Measurements from ENCODE around the gene IRAK1. TPM values are rescaled to one million over a fixed set of nuclear protein-coding genes. Genes with fewer than 3 reads are reported as not detected.

The IRAK1 gene
- polyA plus RNA-seq, 4 donors = 57.2 to 135 (median 117) TPM

DNA sequence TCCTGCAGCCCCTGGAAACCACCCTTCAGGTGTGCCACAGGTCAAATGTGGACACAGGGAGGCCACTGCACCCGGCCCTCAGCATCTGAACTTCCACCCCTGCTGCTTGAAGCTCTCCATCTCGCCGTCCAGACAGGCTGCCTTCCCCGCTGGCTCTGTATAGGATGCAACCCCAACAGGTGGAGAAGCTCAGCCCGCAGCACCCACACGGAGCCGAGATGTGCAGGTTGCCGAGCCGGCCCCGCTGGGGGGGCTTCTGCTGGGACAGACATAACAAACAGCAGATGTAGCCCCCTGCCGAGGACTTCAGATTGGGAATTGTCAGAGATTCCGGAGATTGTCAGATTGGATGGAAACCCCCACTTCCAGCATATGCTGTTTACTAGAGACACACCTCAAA is 26.6 kb downstream of the IRAK1 start:
- H3K4me3 ChIP-seq (ENCODE audit: low read depth in 1 of 3, low read length in 3 of 3) = no peak overlapping the region
- H3K4me1 ChIP-seq (ENCODE audit: control insufficient read depth in 3 of 3, insufficient read depth in 2 of 3, low read depth in 1 of 3, low read length in 2 of 3) = no peaks in the 10 kb centered on the region
- no peak overlapping the region for H3K27ac ChIP-seq (ENCODE audit: low read depth in 1 of 3, low read length in 2 of 3)
- WGBS, 3 donors = 85 to 90% (median 88%) methylated on average over 12 of the region's 12 CpGs
- no peaks in the 10 kb centered on the region for H3K27me3 ChIP-seq (ENCODE audit: control insufficient read depth in 3 of 3, insufficient read depth in 3 of 3, low read length in 3 of 3)
- H3K9me3 ChIP-seq (ENCODE audit: control insufficient read depth in 2 of 2, insufficient read depth in 1 of 2, low read depth in 1 of 2, low read length in 1 of 2) = no peaks in the 10 kb centered on the region
- DNase-seq (no peak), FAIRE-seq (no peak)
- no peaks in the 10 kb centered on the region for H3K36me3 ChIP-seq (ENCODE audit: control insufficient read depth in 3 of 3, insufficient read depth in 2 of 3, low read depth in 1 of 3, low read length in 3 of 3)

DNA sequence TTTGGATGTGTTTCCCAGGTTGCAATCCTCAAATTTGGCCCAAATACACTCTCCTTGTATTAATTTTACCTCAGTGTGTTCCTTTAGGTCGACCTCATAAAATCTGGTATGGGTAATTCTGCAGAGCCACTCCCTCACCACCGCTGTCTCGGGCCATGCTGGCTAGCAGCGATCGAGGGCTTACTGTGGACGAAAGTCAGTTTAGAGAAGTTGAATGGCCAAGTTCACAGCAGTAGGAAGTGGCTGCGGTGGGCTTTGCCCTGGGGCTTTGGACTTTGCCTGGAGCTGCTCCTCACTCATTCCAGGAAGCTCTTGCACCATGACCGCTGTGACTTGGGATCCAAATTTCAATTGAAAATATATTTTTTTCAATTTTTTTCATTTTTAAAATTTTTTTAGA is 27.5 kb downstream of the IRAK1 start:
- Histone ChIP-seq H3K9me3 (ENCODE audit: control insufficient read depth in 2 of 2, insufficient read depth in 1 of 2, low read depth in 1 of 2, low read length in 1 of 2) (no peaks in the 10 kb centered on the region), H3K36me3 (ENCODE audit: control insufficient read depth in 3 of 3, insufficient read depth in 2 of 3, low read depth in 1 of 3, low read length in 3 of 3) (no peaks in the 10 kb centered on the region), H3K4me1 (ENCODE audit: control insufficient read depth in 3 of 3, insufficient read depth in 2 of 3, low read depth in 1 of 3, low read length in 2 of 3) (no peaks in the 10 kb centered on the region), H3K4me3 (ENCODE audit: low read depth in 1 of 3, low read length in 3 of 3) (no peak overlapping the region), H3K27ac (ENCODE audit: low read depth in 1 of 3, low read length in 2 of 3) (no peak overlapping the region), H3K27me3 (ENCODE audit: control insufficient read depth in 3 of 3, insufficient read depth in 3 of 3, low read length in 3 of 3) (no peaks in the 10 kb centered on the region)
- FAIRE-seq (no peak), DNase-seq (no peak)
- 78 to 84% (median 82%) methylated on average over 8 of the region's 8 CpGs for WGBS, 3 donors

DNA sequence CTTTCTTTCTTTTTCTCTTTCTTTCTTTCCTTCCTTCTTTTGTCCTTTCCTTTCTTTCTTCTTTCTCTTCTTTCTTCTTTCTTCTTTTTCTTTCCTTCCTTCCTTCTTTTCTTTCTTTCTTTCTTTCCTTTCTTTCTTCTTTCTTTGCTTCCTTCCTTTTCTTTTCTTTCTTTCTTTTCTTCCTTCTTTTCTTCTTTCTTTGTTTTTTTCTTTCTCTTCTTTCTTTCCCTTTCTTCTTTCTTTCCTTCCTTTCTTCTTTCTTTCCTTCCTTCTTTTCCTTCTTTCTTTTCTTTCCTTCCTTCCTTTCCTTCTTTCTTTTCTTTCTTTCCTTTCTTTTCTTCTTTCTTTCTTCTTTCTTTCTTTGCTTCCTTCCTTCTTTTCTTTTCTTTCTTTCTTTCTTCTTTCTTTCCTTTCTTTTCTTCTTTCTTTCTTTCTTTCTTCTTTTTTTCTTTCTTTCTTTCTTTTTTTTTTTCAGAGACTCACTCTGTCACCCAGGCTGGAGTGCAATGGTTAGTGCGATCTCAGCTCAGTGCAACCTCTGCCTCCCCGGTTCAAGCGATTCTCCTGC is 28.6 kb downstream of the IRAK1 start:
- Histone ChIP-seq H3K4me3 (ENCODE audit: low read depth in 1 of 3, low read length in 3 of 3) (no peak overlapping the region), H3K27ac (ENCODE audit: low read depth in 1 of 3, low read length in 2 of 3) (no peak overlapping the region), H3K27me3 (ENCODE audit: control insufficient read depth in 3 of 3, insufficient read depth in 3 of 3, low read length in 3 of 3) (no peaks in the 10 kb centered on the region), H3K4me1 (ENCODE audit: control insufficient read depth in 3 of 3, insufficient read depth in 2 of 3, low read depth in 1 of 3, low read length in 2 of 3) (no peaks in the 10 kb centered on the region), H3K36me3 (ENCODE audit: control insufficient read depth in 3 of 3, insufficient read depth in 2 of 3, low read depth in 1 of 3, low read length in 3 of 3) (no peaks in the 10 kb centered on the region), H3K9me3 (ENCODE audit: control insufficient read depth in 2 of 2, insufficient read depth in 1 of 2, low read depth in 1 of 2, low read length in 1 of 2) (no peaks in the 10 kb centered on the region)
- no peak for DNase-seq
- FAIRE-seq = no peak
- WGBS, 3 donors = 96 to 98% (median 97%) methylated on average over 3 of the region's 3 CpGs

DNA sequence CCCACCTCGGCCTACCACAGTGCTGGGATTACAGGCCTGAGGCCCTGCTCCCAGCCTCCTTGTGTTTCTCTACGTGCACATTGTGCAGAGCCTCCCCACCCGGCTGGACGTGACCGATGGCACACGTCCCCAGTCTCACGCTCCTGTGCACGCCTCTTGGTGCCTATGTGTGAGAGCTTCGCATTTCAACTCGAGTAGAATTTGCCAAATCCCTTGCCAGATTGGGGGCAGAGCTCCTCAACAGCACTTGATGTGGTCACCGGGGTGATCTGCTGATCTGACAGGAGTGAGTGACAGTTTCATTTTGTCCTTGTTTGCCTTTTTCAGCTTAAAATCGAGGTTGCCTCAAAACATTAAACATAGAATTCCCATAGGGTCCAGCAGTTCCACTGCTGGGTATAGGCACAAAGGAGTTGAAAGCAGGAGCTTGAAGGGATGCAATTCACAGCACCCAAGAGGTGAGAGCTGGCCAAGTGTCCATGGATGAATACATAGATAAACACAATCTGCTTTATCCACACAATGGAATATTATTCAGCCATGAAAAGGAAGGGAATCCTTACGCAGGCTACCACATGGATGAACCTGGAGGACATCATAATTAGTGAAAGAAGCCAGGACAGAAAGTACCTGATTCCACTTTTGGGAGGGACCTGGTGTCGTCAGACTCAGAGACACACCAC is 29.6 kb downstream of the IRAK1 start:
- WGBS, 3 donors = 88 to 93% (median 89%) methylated on average over 14 of the region's 14 CpGs
- FAIRE-seq = no peak

DNA sequence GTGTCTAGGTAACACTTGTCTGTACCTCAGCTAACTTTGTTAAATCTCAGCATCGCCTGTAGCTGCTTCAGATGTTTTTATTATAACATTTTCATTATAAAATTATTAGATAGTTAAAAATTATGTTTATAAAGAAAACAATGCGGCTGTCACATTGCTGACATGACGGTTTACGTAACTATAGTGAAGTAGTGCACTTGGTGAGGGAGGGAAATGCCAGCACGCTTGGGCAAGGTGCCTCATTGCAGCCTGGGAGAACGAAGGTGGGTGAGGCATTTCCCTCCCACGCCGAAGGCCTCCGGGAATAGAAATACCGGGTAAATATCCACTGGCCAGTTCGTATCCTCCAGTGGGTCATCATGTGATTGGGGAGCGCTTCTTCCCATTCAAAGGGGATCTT is 31.2 kb downstream of the IRAK1 start:
- DNase-seq = no peak
- no peak overlapping the region for H3K4me3 ChIP-seq (ENCODE audit: low read depth in 1 of 3, low read length in 3 of 3)
- WGBS, 3 donors = 88 to 95% (median 89%) methylated on average over 12 of the region's 12 CpGs
- H3K27ac ChIP-seq (ENCODE audit: low read depth in 1 of 3, low read length in 2 of 3) = no peak overlapping the region
- H3K4me1 ChIP-seq (ENCODE audit: control insufficient read depth in 3 of 3, insufficient read depth in 2 of 3, low read depth in 1 of 3, low read length in 2 of 3) = peaks cover 0 to 10% (median 3%) of the 10 kb centered on the region in 3 donors
- FAIRE-seq = no peak
- no peaks in the 10 kb centered on the region for H3K9me3 ChIP-seq (ENCODE audit: control insufficient read depth in 2 of 2, insufficient read depth in 1 of 2, low read depth in 1 of 2, low read length in 1 of 2)
- H3K27me3 ChIP-seq (ENCODE audit: control insufficient read depth in 3 of 3, insufficient read depth in 3 of 3, low read length in 3 of 3) = no peaks in the 10 kb centered on the region
- H3K36me3 ChIP-seq (ENCODE audit: control insufficient read depth in 3 of 3, insufficient read depth in 2 of 3, low read depth in 1 of 3, low read length in 3 of 3) = no peaks in the 10 kb centered on the region

More for the DNA sequence above, 29.6 kb downstream of the IRAK1 start:
- Histone ChIP-seq H3K27ac (ENCODE audit: low read depth in 1 of 3, low read length in 2 of 3) (no peak overlapping the region), H3K27me3 (ENCODE audit: control insufficient read depth in 3 of 3, insufficient read depth in 3 of 3, low read length in 3 of 3) (no peaks in the 10 kb centered on the region), H3K4me1 (ENCODE audit: control insufficient read depth in 3 of 3, insufficient read depth in 2 of 3, low read depth in 1 of 3, low read length in 2 of 3) (peaks cover 0 to 4% (median 0%) of the 10 kb centered on the region in 3 donors), H3K4me3 (ENCODE audit: low read depth in 1 of 3, low read length in 3 of 3) (no peak overlapping the region), H3K9me3 (ENCODE audit: control insufficient read depth in 2 of 2, insufficient read depth in 1 of 2, low read depth in 1 of 2, low read length in 1 of 2) (no peaks in the 10 kb centered on the region), H3K36me3 (ENCODE audit: control insufficient read depth in 3 of 3, insufficient read depth in 2 of 3, low read depth in 1 of 3, low read length in 3 of 3) (no peaks in the 10 kb centered on the region)
- DNase-seq = no peak

DNA sequence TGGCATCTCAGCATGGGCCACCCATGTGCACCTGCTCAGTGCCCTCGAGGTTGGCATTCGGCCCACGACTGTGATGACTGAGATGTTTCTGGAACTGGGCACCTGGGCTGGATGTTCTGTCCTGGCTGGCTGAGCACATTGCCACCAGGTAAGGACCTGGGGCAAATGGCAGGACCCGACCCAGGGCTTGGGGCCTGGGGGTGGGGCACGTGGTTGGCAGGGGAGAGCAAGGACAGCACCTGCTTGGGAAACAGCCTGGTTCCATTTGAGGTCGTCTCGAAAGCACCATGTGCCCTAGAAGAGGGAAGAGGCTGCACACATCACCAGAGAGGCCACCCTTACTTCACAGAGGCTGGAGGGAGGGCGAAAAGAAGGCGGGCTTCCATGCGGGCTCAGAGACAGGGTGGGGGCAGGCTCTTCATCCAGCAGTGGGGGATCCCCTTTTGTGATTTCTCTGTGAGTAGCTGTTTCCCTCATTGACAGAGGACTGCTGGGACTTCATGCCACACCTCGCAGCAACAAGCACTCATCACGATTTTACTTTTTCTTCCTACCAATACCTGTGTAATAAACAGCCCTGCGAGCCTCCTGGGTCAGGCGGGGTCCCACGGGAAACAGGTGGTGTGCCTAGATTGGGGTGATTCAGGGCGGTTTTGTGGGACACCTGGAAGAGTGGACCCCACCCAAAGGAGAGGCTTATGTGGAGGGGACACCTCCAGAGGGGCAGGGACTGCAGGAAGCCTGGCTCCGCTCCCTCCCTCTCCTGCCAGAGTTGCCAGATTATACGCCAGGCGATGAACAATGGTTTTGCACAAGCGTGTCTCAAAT is 35.1 kb downstream of the IRAK1 start:
- H3K4me3 ChIP-seq (ENCODE audit: low read depth in 1 of 3, low read length in 3 of 3) = no peak overlapping the region
- FAIRE-seq (no peak), DNase-seq (no peak)
- peaks cover 0 to 10% (median 3%) of the 10 kb centered on the region in 3 donors for H3K4me1 ChIP-seq (ENCODE audit: control insufficient read depth in 3 of 3, insufficient read depth in 2 of 3, low read depth in 1 of 3, low read length in 2 of 3)
- H3K36me3 ChIP-seq (ENCODE audit: control insufficient read depth in 3 of 3, insufficient read depth in 2 of 3, low read depth in 1 of 3, low read length in 3 of 3) = peaks cover 0 to 3% (median 0%) of the 10 kb centered on the region in 3 donors
- H3K27me3 ChIP-seq (ENCODE audit: control insufficient read depth in 3 of 3, insufficient read depth in 3 of 3, low read length in 3 of 3) = no peaks in the 10 kb centered on the region
- H3K27ac ChIP-seq (ENCODE audit: low read depth in 1 of 3, low read length in 2 of 3) = peak overlapping the region in 2 of 3 donors; percentile 47 to 97
- no peaks in the 10 kb centered on the region for H3K9me3 ChIP-seq (ENCODE audit: control insufficient read depth in 2 of 2, insufficient read depth in 1 of 2, low read depth in 1 of 2, low read length in 1 of 2)
- 34 to 52% (median 45%) methylated on average over 18 to 20 of the region's 20 CpGs for WGBS, 3 donors

DNA sequence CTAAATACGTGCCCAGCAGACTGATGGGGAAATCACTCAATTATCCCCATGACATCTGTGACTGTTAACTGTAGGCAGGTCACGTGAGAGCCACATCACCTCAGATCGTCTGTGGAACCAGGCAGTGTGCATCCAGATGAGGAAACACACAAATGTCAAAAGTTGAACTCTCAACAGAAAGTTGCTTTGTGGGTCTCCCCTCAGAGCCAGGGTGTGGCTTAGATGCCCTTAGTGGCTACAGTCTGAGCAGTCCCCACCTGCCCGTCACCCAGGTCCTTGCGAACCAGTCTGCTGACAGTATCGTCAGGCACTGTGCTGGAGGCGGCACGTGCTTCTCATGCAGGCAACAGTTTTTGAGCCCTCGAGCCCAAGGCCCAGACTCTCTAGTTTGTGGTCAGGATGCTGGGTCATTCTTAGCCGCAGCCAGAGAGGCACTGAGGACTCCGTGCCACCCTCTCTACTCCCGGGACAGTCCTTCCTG is 36.3 kb downstream of the IRAK1 start:
- no peak for FAIRE-seq
- Histone ChIP-seq H3K4me1 (ENCODE audit: control insufficient read depth in 3 of 3, insufficient read depth in 2 of 3, low read depth in 1 of 3, low read length in 2 of 3) (peaks cover 0 to 10% (median 3%) of the 10 kb centered on the region in 3 donors), H3K27ac (ENCODE audit: low read depth in 1 of 3, low read length in 2 of 3) (peak overlapping the region in 1 of 3 donors; percentile 36), H3K4me3 (ENCODE audit: low read depth in 1 of 3, low read length in 3 of 3) (no peak overlapping the region), H3K27me3 (ENCODE audit: control insufficient read depth in 3 of 3, insufficient read depth in 3 of 3, low read length in 3 of 3) (no peaks in the 10 kb centered on the region), H3K36me3 (ENCODE audit: control insufficient read depth in 3 of 3, insufficient read depth in 2 of 3, low read depth in 1 of 3, low read length in 3 of 3) (peaks cover 0 to 3% (median 0%) of the 10 kb centered on the region in 3 donors), H3K9me3 (ENCODE audit: control insufficient read depth in 2 of 2, insufficient read depth in 1 of 2, low read depth in 1 of 2, low read length in 1 of 2) (no peaks in the 10 kb centered on the region)
- no peak for DNase-seq
- 79 to 95% (median 85%) methylated on average over 12 of the region's 12 CpGs for WGBS, 3 donors

DNA sequence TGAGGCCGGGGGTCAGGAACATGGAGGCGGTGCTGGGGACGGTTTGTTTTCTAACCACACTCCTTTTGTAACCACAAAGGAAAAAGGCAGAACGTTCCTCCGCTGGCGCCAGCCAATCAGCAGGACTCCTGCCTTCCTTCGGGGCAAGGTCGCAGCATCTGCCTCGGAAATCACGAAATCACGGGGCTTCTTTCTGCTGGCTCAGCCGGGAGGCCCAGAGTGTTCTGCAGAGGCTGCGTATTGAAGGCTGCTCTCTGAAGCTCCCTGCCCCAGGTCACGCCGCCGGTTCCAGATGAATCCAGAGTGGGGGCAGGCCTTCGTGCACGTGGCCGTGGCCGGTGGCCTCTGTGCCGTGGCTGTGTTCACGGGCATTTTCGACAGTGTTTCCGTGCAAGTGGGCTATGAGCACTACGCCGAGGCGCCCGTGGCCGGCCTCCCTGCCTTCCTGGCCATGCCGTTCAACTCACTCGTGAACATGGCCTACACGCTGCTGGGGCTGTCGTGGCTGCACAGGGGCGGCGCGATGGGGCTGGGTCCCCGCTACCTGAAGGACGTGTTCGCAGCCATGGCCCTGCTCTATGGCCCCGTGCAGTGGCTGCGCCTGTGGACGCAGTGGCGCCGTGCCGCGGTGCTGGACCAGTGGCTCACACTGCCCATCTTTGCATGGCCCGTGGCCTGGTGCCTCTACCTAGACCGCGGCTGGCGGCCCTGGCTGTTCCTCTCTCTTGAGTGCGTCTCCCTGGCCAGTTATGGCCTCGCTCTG is 37.8 kb downstream of the IRAK1 start:
- DNase-seq = peak in 1 of 2 donors; percentile 20
- Histone ChIP-seq H3K27ac (ENCODE audit: low read depth in 1 of 3, low read length in 2 of 3) (peak overlapping the region in 1 of 3 donors; percentile 64), H3K27me3 (ENCODE audit: control insufficient read depth in 3 of 3, insufficient read depth in 3 of 3, low read length in 3 of 3) (no peaks in the 10 kb centered on the region), H3K36me3 (ENCODE audit: control insufficient read depth in 3 of 3, insufficient read depth in 2 of 3, low read depth in 1 of 3, low read length in 3 of 3) (peaks cover 0 to 3% (median 0%) of the 10 kb centered on the region in 3 donors), H3K4me1 (ENCODE audit: control insufficient read depth in 3 of 3, insufficient read depth in 2 of 3, low read depth in 1 of 3, low read length in 2 of 3) (peaks cover 0 to 10% (median 3%) of the 10 kb centered on the region in 3 donors), H3K9me3 (ENCODE audit: control insufficient read depth in 2 of 2, insufficient read depth in 1 of 2, low read depth in 1 of 2, low read length in 1 of 2) (no peaks in the 10 kb centered on the region), H3K4me3 (ENCODE audit: low read depth in 1 of 3, low read length in 3 of 3) (no peak overlapping the region)
- WGBS, 3 donors = 82 to 91% (median 87%) methylated on average over 32 to 52 of the region's 52 CpGs
- FAIRE-seq = no peak
